ENCODE measurements around the gene SFMBT1. TPM values are rescaled to one million over a fixed set of nuclear protein-coding genes. Genes with fewer than 3 reads are reported as not detected.

SFMBT1 gene
- total and polyA plus RNA-seq, 2 experiments from 2014 or later = 8.5 to 18.1 TPM

GRCh38 chr3:52896613-52897012, 149.3 kb downstream of the SFMBT1 start:
- H3K79me2 ChIP-seq = peaks cover 42% of the 10 kb centered on the region
- H2AFZ ChIP-seq = peak overlapping the region; percentile 32
- peak overlapping the region; percentile 62 for H3K4me3 ChIP-seq
- no peaks in the 10 kb centered on the region for H3K36me3 ChIP-seq (replicated peaks; ENCODE audit: insufficient read depth, low read depth)
- peak overlapping the region; percentile 97 for H3K4me2 ChIP-seq
- no peaks in the 10 kb centered on the region for H3K9me2 ChIP-seq (replicated peaks; ENCODE audit: insufficient read depth)
- H3K27ac ChIP-seq = no peak overlapping the region
- H3K27me3 ChIP-seq = no peaks in the 10 kb centered on the region
- H4K20me1 ChIP-seq (ENCODE audit: insufficient read depth, poor library complexity, severe bottlenecking) = no peaks in the 10 kb centered on the region
- peak; percentile 12 for DNase-seq (ENCODE audit: low spot score)
- H3K4me1 ChIP-seq (ENCODE audit: insufficient read depth) = peaks cover 27% of the 10 kb centered on the region
- no peak for TF ChIP-seq EZH2phosphoT487 (IDR thresholded peaks at IDR 0.05; ENCODE audit: low read depth, severe bottlenecking, unreplicated experiment)
- TF ChIP-seq EZH2 (IDR thresholded peaks at IDR 0.05; ENCODE audit: borderline replicate concordance) = no peak
- TF ChIP-seq, protein P1, sequence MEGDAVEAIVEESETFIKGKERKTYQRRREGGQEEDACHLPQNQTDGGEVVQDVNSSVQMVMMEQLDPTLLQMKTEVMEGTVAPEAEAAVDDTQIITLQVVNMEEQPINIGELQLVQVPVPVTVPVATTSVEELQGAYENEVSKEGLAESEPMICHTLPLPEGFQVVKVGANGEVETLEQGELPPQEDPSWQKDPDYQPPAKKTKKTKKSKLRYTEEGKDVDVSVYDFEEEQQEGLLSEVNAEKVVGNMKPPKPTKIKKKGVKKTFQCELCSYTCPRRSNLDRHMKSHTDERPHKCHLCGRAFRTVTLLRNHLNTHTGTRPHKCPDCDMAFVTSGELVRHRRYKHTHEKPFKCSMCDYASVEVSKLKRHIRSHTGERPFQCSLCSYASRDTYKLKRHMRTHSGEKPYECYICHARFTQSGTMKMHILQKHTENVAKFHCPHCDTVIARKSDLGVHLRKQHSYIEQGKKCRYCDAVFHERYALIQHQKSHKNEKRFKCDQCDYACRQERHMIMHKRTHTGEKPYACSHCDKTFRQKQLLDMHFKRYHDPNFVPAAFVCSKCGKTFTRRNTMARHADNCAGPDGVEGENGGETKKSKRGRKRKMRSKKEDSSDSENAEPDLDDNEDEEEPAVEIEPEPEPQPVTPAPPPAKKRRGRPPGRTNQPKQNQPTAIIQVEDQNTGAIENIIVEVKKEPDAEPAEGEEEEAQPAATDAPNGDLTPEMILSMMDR (IDR thresholded peaks at IDR 0.05; ENCODE audit: poor library complexity) = no peak
- 8% methylated on average over 9 of the region's 9 CpGs for WGBS (ENCODE audit: low lambda C conversion rate, missing lambda C conversion rate)
- H3K9me3 ChIP-seq (ENCODE audit: low read depth) = no peaks in the 10 kb centered on the region

- Histone ChIP-seq H3K79me2 (peaks cover 42% of the 10 kb centered on the region), H3K4me1 (ENCODE audit: insufficient read depth) (peaks cover 30% of the 10 kb centered on the region), H3K9me3 (ENCODE audit: low read depth) (no peaks in the 10 kb centered on the region), H3K27me3 (no peaks in the 10 kb centered on the region), H4K20me1 (ENCODE audit: insufficient read depth, poor library complexity, severe bottlenecking) (no peaks in the 10 kb centered on the region), H2AFZ (no peak overlapping the region), H3K9me2 (replicated peaks; ENCODE audit: insufficient read depth) (no peaks in the 10 kb centered on the region), H3K4me2 (peak overlapping the region; percentile 97), H3K27ac (no peak overlapping the region), H3K4me3 (peak overlapping the region; percentile 62), H3K36me3 (replicated peaks; ENCODE audit: insufficient read depth, low read depth) (no peaks in the 10 kb centered on the region)
- WGBS (ENCODE audit: low lambda C conversion rate, missing lambda C conversion rate) = 63% methylated on average over 3 of the region's 3 CpGs
- no peak for TF ChIP-seq EZH2phosphoT487 (IDR thresholded peaks at IDR 0.05; ENCODE audit: low read depth, severe bottlenecking, unreplicated experiment)
- TF ChIP-seq EZH2 (IDR thresholded peaks at IDR 0.05; ENCODE audit: borderline replicate concordance) = no peak
- TF ChIP-seq, protein P1 (IDR thresholded peaks at IDR 0.05; ENCODE audit: poor library complexity) = no peak
- DNase-seq (ENCODE audit: low spot score) = no peak
These were observed 149.7 kb downstream of the SFMBT1 start for GRCh38 chr3:52896151-52896550.

DNA sequence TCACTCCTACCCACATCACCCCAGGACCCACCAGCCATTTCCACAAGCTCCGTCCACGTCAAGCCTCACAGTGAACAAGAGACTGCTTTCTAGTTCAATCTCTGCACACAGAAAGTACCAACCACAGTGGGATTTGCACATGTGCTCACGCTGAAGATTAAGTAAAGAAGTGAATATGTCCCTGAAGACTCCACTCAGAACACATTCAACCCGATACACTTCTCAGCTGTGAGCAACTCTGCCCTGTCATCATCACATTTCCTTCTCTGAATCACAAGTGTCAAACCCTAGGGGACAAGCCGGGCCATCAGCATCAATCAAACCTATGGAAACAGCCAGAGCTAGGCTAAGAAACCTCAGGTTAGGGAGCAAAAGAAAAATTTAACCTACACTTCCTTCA, 150.5 kb downstream of the SFMBT1 start:
- Histone ChIP-seq H3K79me2 (peaks cover 46% of the 10 kb centered on the region), H3K4me2 (no peak overlapping the region), H3K4me3 (no peak overlapping the region), H3K27me3 (no peaks in the 10 kb centered on the region), H2AFZ (no peak overlapping the region), H3K4me1 (ENCODE audit: insufficient read depth) (peaks cover 37% of the 10 kb centered on the region), H3K27ac (no peak overlapping the region), H4K20me1 (ENCODE audit: insufficient read depth, poor library complexity, severe bottlenecking) (no peaks in the 10 kb centered on the region), H3K36me3 (replicated peaks; ENCODE audit: insufficient read depth, low read depth) (no peaks in the 10 kb centered on the region), H3K9me2 (replicated peaks; ENCODE audit: insufficient read depth) (no peaks in the 10 kb centered on the region), H3K9me3 (ENCODE audit: low read depth) (no peaks in the 10 kb centered on the region)
- TF ChIP-seq, protein P1 (IDR thresholded peaks at IDR 0.05; ENCODE audit: poor library complexity) = no peak
- TF ChIP-seq EZH2 (IDR thresholded peaks at IDR 0.05; ENCODE audit: borderline replicate concordance) = no peak
- TF ChIP-seq EZH2phosphoT487 (IDR thresholded peaks at IDR 0.05; ENCODE audit: low read depth, severe bottlenecking, unreplicated experiment) = no peak
- no peak for DNase-seq (ENCODE audit: low spot score)
- 81% methylated on average over 5 of the region's 5 CpGs for WGBS (ENCODE audit: low lambda C conversion rate, missing lambda C conversion rate)

GRCh38 chr3:52894756-52895155, 151.1 kb downstream of the SFMBT1 start:
- Histone ChIP-seq H3K27me3 (no peaks in the 10 kb centered on the region), H2AFZ (no peak overlapping the region), H3K79me2 (peaks cover 53% of the 10 kb centered on the region), H4K20me1 (ENCODE audit: insufficient read depth, poor library complexity, severe bottlenecking) (no peaks in the 10 kb centered on the region), H3K4me2 (no peak overlapping the region), H3K4me1 (ENCODE audit: insufficient read depth) (peaks cover 37% of the 10 kb centered on the region), H3K9me3 (ENCODE audit: low read depth) (no peaks in the 10 kb centered on the region), H3K27ac (no peak overlapping the region), H3K4me3 (no peak overlapping the region), H3K9me2 (replicated peaks; ENCODE audit: insufficient read depth) (no peaks in the 10 kb centered on the region), H3K36me3 (replicated peaks; ENCODE audit: insufficient read depth, low read depth) (no peaks in the 10 kb centered on the region)
- 90% methylated on average over 10 of the region's 10 CpGs for WGBS (ENCODE audit: low lambda C conversion rate, missing lambda C conversion rate)
- no peak for DNase-seq (ENCODE audit: low spot score)
- no peak for TF ChIP-seq EZH2phosphoT487 (IDR thresholded peaks at IDR 0.05; ENCODE audit: low read depth, severe bottlenecking, unreplicated experiment)
- TF ChIP-seq EZH2 (IDR thresholded peaks at IDR 0.05; ENCODE audit: borderline replicate concordance) = no peak
- TF ChIP-seq, protein P1 (IDR thresholded peaks at IDR 0.05; ENCODE audit: poor library complexity) = no peak

All from hepatocyte (in vitro differentiated cells).